ENCODE measurements around the gene SRP14.

DNA sequence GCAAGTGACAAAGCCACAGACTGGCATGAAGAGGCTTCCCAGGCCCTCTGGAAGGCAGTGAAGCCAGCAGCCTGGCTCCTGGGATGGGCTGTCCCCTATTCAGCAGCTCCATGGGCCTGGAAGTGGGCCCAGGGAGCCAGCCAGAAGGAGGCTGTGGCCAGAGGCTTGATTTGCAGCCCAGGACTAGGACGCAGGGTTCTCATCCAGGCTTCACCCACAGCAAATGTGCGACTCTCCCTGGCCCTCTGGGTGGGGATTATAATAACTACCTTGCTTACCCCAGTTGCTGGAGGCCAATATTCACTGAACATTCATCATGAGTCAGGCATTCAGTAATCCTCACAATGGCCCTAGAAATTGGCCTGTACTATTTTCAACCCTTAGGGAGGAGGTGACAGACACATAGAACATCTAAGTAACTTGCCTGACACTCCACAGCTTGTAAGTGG is 24.6 kb upstream of the SRP14 start:
- no peak for TF ChIP-seq POLR2A (IDR thresholded peaks at IDR 0.05)
- no peak for TF ChIP-seq CTCF (IDR thresholded peaks at IDR 0.05)
